GM13977 (cell line): Measurements from ENCODE around the gene SLC11A2.

Experiments
- DNase-seq: peaks from one replicate; pipeline ENCODE4 v3.0.0; 2012; ENCODE audit warnings: low spot score
- CTCF ChIP-seq: IDR thresholded peaks from 2 replicates; pipeline ENCODE4 v1.5.1; 2012; ENCODE audit warnings: mild to moderate bottlenecking, control low read depth; ENCODE audit not compliant: insufficient read depth; ENCODE audit errors: extremely low read depth, missing control alignments
- in situ Hi-C: fragments of 300-500 bp; cut with MboI; formaldehyde crosslinking; loops from one replicate; pipeline ENCODE4 v1.12.0; 2022; ENCODE audit warnings: low sequenced_read_pairs, low pct_unique_long_range_greater_than_20kb, mixed read lengths, inconsistent platforms; ENCODE audit not compliant: unreplicated experiment

SLC11A2 gene

GRCh38 chr12:51025836-51026638 lies at the start of gene SLC11A2:
Gene SLC11A2 (minus strand): TSS chr12:51026384. CDS start chr12:51010728, 15,656 bp downstream.
- peak; percentile 96 for DNase-seq
- in situ Hi-C loops, result no loop called here
- no peak for TF ChIP-seq CTCF

GRCh38 chr12:51075390-51075789 lies 49.2 kb upstream of the SLC11A2 start:
- no peak for DNase-seq
- in situ Hi-C loops, result no loop called here
- no peak for TF ChIP-seq CTCF

- TF ChIP-seq CTCF, result no peak
- in situ Hi-C loops, result loop anchor here (25.0 kb wide), 1 partner anchor 266 kb away; the partner anchor contains the start of gene CELA1
- DNase-seq, result no peak
These were observed 45.5 kb upstream of the SLC11A2 start for GRCh38 chr12:51071663-51072062.

GRCh38 chr12:51070004-51070403 lies 43.8 kb upstream of the SLC11A2 start:
- in situ Hi-C loops, result loop anchor here (25.0 kb wide), 1 partner anchor 267 kb away; the partner anchor contains the start of gene CELA1
- DNase-seq, result no peak

GRCh38 chr12:51067771-51068170 lies 41.6 kb upstream of the SLC11A2 start:
- no peak for TF ChIP-seq CTCF
- in situ Hi-C loops, result loop anchor here (25.0 kb wide), 1 partner anchor 270 kb away; the partner anchor contains the start of gene CELA1
- no peak for DNase-seq

More at GRCh38 chr12:51070004-51070403, 43.8 kb upstream of the SLC11A2 start:
- no peak for TF ChIP-seq CTCF

GRCh38 chr12:51067229-51067628 lies 41.0 kb upstream of the SLC11A2 start:
- no peak for DNase-seq
- in situ Hi-C loops, result loop anchor here (25.0 kb wide), 1 partner anchor 270 kb away; the partner anchor contains the start of gene CELA1
- no peak for TF ChIP-seq CTCF
